GM06990 (cell line): ENCODE results near the gene TRIM69.

Experiments used
- DNase-seq: peaks from one replicate; pipeline ENCODE4 v3.0.0-alpha.2; 2011; ENCODE audit not compliant: insufficient read length; ENCODE audit errors: extremely low read depth
- H3K27me3 ChIP-seq: replicated peaks from 2 replicates; pipeline ENCODE4 v1.6.0; 2011; ENCODE audit warnings: low read length; ENCODE audit not compliant: control insufficient read depth, insufficient read depth
- H3K36me3 ChIP-seq: 2 replicates; pipeline ENCODE4 v1.5.1; 2011; ENCODE audit warnings: low read length; ENCODE audit not compliant: control insufficient read depth, insufficient read depth
- H3K4me3 ChIP-seq: replicated peaks from 2 replicates; pipeline ENCODE4 v1.5.1; 2011; ENCODE audit warnings: low read depth, mild to moderate bottlenecking, control low read depth, low read length
- CTCF ChIP-seq: IDR thresholded peaks from 2 replicates; pipeline ENCODE4 v1.5.1; 2011; ENCODE audit warnings: low read length, control low read depth, mild to moderate bottlenecking, inconsistent platforms; ENCODE audit not compliant: insufficient read depth, poor library complexity, severe bottlenecking

The TRIM69 gene

DNA sequence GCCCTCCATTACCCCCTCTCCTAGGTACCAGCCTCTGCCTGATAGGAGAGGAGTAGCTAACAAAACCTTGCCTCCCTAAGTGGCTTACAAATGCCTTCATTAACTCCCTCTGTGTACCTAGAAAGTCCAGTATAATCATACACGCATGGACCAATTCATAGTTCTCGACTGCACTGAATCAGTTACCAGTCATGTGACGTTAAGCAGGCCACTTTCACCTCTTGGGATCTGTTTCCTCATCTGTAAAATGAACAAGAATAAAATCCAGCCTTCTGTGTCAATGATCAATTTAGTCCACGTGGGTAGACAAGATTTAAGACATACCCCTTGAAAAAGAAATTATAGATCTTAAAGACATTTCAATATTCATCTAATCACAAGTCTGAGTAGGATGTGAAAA is 72.2 kb downstream of the TRIM69 start:
- no peak for DNase-seq
- no peaks in the 10 kb centered on the region for H3K27me3 ChIP-seq
- TF ChIP-seq CTCF: no peak
- H3K36me3 ChIP-seq: no peaks in the 10 kb centered on the region
- no peak overlapping the region for H3K4me3 ChIP-seq

- TF ChIP-seq CTCF: no peak
Observed at GRCh38 chr15:44810237-44810636, 73.9 kb downstream of the TRIM69 start.

GRCh38 chr15:44811337-44811736 is 75.0 kb downstream of the TRIM69 start:
- no peaks in the 10 kb centered on the region for H3K27me3 ChIP-seq
- TF ChIP-seq CTCF: no peak
- no peak for DNase-seq
- no peaks in the 10 kb centered on the region for H3K36me3 ChIP-seq
- H3K4me3 ChIP-seq: no peak overlapping the region

More at GRCh38 chr15:44810237-44810636, 73.9 kb downstream of the TRIM69 start:
- Histone ChIP-seq H3K27me3 (no peaks in the 10 kb centered on the region), H3K4me3 (no peak overlapping the region), H3K36me3 (no peaks in the 10 kb centered on the region)
- no peak for DNase-seq

- H3K27me3 ChIP-seq: no peaks in the 10 kb centered on the region
- H3K36me3 ChIP-seq: no peaks in the 10 kb centered on the region
- no peak overlapping the region for H3K4me3 ChIP-seq
- no peak for DNase-seq
- no peak for TF ChIP-seq CTCF
Observed at GRCh38 chr15:44812029-44812517, 75.7 kb downstream of the TRIM69 start.

DNA sequence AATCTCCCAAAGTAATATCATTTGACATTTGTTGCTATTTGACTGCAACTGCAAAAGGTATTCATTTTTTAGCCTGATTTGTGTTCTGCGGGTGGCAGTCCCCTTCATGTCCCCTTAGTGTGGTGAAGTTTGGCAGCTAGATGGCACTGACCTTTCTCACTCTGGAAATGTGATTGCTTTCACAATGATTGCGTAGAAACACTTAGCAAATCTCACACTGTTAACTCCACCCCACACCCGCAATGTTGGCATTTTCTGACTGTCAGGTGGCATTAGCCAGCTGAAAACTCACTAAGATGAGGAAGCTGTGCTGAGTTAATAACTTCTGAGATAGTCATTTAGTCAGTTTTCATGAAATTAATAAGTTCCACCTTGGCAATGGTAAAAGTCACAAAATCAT is 76.9 kb downstream of the TRIM69 start:
- Histone ChIP-seq H3K4me3 (no peak overlapping the region), H3K36me3 (no peaks in the 10 kb centered on the region), H3K27me3 (no peaks in the 10 kb centered on the region)
- TF ChIP-seq CTCF: no peak
- no peak for DNase-seq
